HL-60 (cell line): Measurements from ENCODE around the gene GRHL3.

Source experiments
- POLR2AphosphoS5 ChIP-seq: IDR thresholded peaks from 2 replicates; pipeline ENCODE4 v1.6.1; 2012; ENCODE audit warnings: low read depth
- TF ChIP-seq, protein P1 (sequence below): IDR thresholded peaks from one replicate; pipeline ENCODE4 v1.5.1; 2011; ENCODE audit warnings: low read length, control low read depth, inconsistent platforms; ENCODE audit not compliant: insufficient read depth
- TF ChIP-seq, protein P2 (sequence below): IDR thresholded peaks from 2 replicates; pipeline ENCODE4 v1.6.1; 2012; ENCODE audit warnings: low read depth; ENCODE audit not compliant: insufficient replicate concordance

DNA sequence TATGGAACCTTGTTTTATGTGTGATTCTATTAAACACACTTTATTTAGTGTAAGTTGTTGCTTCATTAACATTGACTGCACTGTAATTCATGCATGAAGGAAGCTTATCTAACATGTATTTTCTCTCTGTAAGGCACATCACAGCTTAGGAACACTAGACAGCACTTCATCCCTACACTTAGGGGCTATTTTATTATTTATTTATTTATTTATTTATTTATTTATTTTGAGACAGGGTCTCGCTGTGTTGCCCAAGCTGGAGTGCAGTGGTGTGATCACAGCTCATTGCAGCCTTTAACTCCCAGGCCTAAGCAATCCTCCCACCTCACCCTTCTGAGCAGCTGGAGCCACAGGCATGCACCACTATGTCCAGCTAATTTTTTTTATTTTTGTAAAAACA, 30.7 kb upstream of the GRHL3 start:
- TF ChIP-seq, protein P1, sequence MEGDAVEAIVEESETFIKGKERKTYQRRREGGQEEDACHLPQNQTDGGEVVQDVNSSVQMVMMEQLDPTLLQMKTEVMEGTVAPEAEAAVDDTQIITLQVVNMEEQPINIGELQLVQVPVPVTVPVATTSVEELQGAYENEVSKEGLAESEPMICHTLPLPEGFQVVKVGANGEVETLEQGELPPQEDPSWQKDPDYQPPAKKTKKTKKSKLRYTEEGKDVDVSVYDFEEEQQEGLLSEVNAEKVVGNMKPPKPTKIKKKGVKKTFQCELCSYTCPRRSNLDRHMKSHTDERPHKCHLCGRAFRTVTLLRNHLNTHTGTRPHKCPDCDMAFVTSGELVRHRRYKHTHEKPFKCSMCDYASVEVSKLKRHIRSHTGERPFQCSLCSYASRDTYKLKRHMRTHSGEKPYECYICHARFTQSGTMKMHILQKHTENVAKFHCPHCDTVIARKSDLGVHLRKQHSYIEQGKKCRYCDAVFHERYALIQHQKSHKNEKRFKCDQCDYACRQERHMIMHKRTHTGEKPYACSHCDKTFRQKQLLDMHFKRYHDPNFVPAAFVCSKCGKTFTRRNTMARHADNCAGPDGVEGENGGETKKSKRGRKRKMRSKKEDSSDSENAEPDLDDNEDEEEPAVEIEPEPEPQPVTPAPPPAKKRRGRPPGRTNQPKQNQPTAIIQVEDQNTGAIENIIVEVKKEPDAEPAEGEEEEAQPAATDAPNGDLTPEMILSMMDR: no peak
- no peak for TF ChIP-seq POLR2AphosphoS5
- TF ChIP-seq, protein P2, sequence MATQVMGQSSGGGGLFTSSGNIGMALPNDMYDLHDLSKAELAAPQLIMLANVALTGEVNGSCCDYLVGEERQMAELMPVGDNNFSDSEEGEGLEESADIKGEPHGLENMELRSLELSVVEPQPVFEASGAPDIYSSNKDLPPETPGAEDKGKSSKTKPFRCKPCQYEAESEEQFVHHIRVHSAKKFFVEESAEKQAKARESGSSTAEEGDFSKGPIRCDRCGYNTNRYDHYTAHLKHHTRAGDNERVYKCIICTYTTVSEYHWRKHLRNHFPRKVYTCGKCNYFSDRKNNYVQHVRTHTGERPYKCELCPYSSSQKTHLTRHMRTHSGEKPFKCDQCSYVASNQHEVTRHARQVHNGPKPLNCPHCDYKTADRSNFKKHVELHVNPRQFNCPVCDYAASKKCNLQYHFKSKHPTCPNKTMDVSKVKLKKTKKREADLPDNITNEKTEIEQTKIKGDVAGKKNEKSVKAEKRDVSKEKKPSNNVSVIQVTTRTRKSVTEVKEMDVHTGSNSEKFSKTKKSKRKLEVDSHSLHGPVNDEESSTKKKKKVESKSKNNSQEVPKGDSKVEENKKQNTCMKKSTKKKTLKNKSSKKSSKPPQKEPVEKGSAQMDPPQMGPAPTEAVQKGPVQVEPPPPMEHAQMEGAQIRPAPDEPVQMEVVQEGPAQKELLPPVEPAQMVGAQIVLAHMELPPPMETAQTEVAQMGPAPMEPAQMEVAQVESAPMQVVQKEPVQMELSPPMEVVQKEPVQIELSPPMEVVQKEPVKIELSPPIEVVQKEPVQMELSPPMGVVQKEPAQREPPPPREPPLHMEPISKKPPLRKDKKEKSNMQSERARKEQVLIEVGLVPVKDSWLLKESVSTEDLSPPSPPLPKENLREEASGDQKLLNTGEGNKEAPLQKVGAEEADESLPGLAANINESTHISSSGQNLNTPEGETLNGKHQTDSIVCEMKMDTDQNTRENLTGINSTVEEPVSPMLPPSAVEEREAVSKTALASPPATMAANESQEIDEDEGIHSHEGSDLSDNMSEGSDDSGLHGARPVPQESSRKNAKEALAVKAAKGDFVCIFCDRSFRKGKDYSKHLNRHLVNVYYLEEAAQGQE: no peak
